HepG2 (cell line): ENCODE measurements around the gene SCFD1. TPM values are rescaled to one million over a fixed set of nuclear protein-coding genes. Genes with fewer than 3 reads are reported as not detected.

Experiments
- AHR ChIP-seq: IDR thresholded peaks from 2 replicates; pipeline ENCODE4 v1.6.1; 2018; ENCODE audit warnings: missing genetic modification reagents, missing compliant biosample characterization
- BCLAF1 ChIP-seq: fragments of 450-650 bp; IDR thresholded peaks from 2 replicates; pipeline ENCODE4 v1.6.1; 2017; ENCODE audit warnings: mild to moderate bottlenecking
- BRD4 ChIP-seq: sonication (generic); formaldehyde crosslinking; IDR thresholded peaks from 2 replicates; pipeline ENCODE4 v1.4.0; 2020; ENCODE audit warnings: missing genetic modification reagents
- CCAR2 ChIP-seq: fragments of 200-400 bp; formaldehyde crosslinking; optimal IDR thresholded peaks from 2 replicates; pipeline ENCODE3; 2018; ENCODE audit warnings: low read depth, mild to moderate bottlenecking, low read length, moderate library complexity
- GATA4 ChIP-seq: sonication (generic); IDR thresholded peaks from 2 replicates; pipeline ENCODE4 v1.6.1; 2016; ENCODE audit warnings: antibody characterized with exemption, low read depth, borderline replicate concordance
- JDP2 ChIP-seq: sonication (generic); formaldehyde crosslinking; IDR thresholded peaks from 2 replicates; pipeline ENCODE4 v1.8.1; 2022; ENCODE audit warnings: missing genetic modification reagents, borderline replicate concordance
- KDM3A ChIP-seq: IDR thresholded peaks from 2 replicates; pipeline ENCODE4 v1.6.1; 2018; ENCODE audit warnings: low read depth, missing compliant biosample characterization
- KDM4B ChIP-seq: sonication (generic); formaldehyde crosslinking; IDR thresholded peaks from 2 replicates; pipeline ENCODE4 v1.4.0; 2020; ENCODE audit warnings: missing genetic modification reagents
- MAFF ChIP-seq: IDR thresholded peaks from 2 replicates; pipeline ENCODE4 v1.6.1; 2011; ENCODE audit warnings: low read depth, low read length, improper control_type of control experiment
- MTERF4 ChIP-seq: sonication (generic); formaldehyde crosslinking; IDR thresholded peaks from 2 replicates; pipeline ENCODE4 v1.8.0; 2023; ENCODE audit warnings: mild to moderate bottlenecking, missing genetic modification reagents
- MZF1 ChIP-seq: sonication (generic); formaldehyde crosslinking; IDR thresholded peaks from 2 replicates; pipeline ENCODE4 v1.8.1; 2023; ENCODE audit warnings: mild to moderate bottlenecking, missing genetic modification reagents, borderline replicate concordance
- NONO ChIP-seq, 2 experiments: fragments of 450-650 bp in 1 of 2; sonication (generic) in 1 of 2; formaldehyde crosslinking in 1 of 2; IDR thresholded peaks in 1 of 2; conservative IDR thresholded peaks in 1 of 2; 2 replicates each; pipeline versions ENCODE4 v1.6.1 to v1.8.0; 2017 to 2022; ENCODE audit warnings: mild to moderate bottlenecking in 1 of 2, missing genetic modification reagents in 1 of 2, moderate library complexity in 1 of 2
- SMAD1 ChIP-seq: sonication (generic); formaldehyde crosslinking; IDR thresholded peaks from 2 replicates; pipeline ENCODE4 v1.4.0; 2020; ENCODE audit warnings: missing genetic modification reagents, low read depth, mild to moderate bottlenecking, borderline replicate concordance
- TBP ChIP-seq: sonication (generic); formaldehyde crosslinking; IDR thresholded peaks from 2 replicates; pipeline ENCODE4 v1.5.0; 2020; ENCODE audit warnings: missing genetic modification reagents
- ZNF17 ChIP-seq: sonication (generic); formaldehyde crosslinking; IDR thresholded peaks from 2 replicates; pipeline ENCODE4 v1.5.0; 2020; ENCODE audit warnings: mild to moderate bottlenecking, missing genetic modification reagents
- ZNF567 ChIP-seq: sonication (generic); formaldehyde crosslinking; IDR thresholded peaks from 2 replicates; pipeline ENCODE4 v1.8.1; 2023; ENCODE audit warnings: mild to moderate bottlenecking, missing genetic modification reagents, borderline replicate concordance
- ZNF572 ChIP-seq: sonication (generic); formaldehyde crosslinking; IDR thresholded peaks from 2 replicates; pipeline ENCODE4 v1.5.1; 2020; ENCODE audit warnings: mild to moderate bottlenecking, missing genetic modification reagents
- ZNF687 ChIP-seq: sonication (generic); formaldehyde crosslinking; IDR thresholded peaks from 2 replicates; pipeline ENCODE4 v1.5.1; 2020; ENCODE audit warnings: mild to moderate bottlenecking, missing genetic modification reagents, moderate library complexity
- ZNF772 ChIP-seq: sonication (generic); formaldehyde crosslinking; IDR thresholded peaks from 2 replicates; pipeline ENCODE4 v1.5.0; 2020; ENCODE audit warnings: mild to moderate bottlenecking, missing genetic modification reagents
- ZNF773 ChIP-seq: sonication (generic); formaldehyde crosslinking; IDR thresholded peaks from 2 replicates; pipeline ENCODE4 v1.4.0; 2020; ENCODE audit warnings: missing genetic modification reagents, borderline replicate concordance
- ZNF816 ChIP-seq: sonication (generic); formaldehyde crosslinking; IDR thresholded peaks from 2 replicates; pipeline ENCODE4 v1.8.0; 2022; ENCODE audit warnings: missing genetic modification reagents, mild to moderate bottlenecking, borderline replicate concordance
- ZSCAN22 ChIP-seq: sonication (generic); formaldehyde crosslinking; IDR thresholded peaks from 2 replicates; pipeline ENCODE4 v1.4.0; 2020; ENCODE audit warnings: mild to moderate bottlenecking, missing genetic modification reagents
- polyA plus RNA-seq, 8 experiments: library from polyadenylated mRNA; depleted of rRNA in 3 of 8; stranded (reverse) in 7 of 8; unstranded in 1 of 8; fragments of >200 nt; fragmentation: Illumina TruSeq in 4 of 8; extraction: Trizol in 4 of 8; gene quantifications; 2 replicates each; pipeline versions ENCODE4 v1.2.1 to v1.2.3, GENCODE V29; 2011 to 2016; ENCODE audit warnings: low read depth in 4 of 8, missing spikeins in 1 of 8, mixed read lengths in 1 of 8; ENCODE audit not compliant: insufficient read depth in 1 of 8
- total RNA-seq, 5 experiments: library from RNA; depleted of rRNA; stranded (reverse); fragments of >200 nt; fragmentation: Illumina TruSeq; extraction: Trizol; gene quantifications; 2 replicates each; pipeline ENCODE4 v1.2.3, GENCODE V29; 2016; ENCODE audit warnings: low read depth in 1 of 5

The SCFD1 gene
- total and polyA plus RNA-seq, 2 of the 13 experiments (the other 11 are each of a cell fraction or from before 2014, with no cell fraction given) = 235 to 256 TPM

GRCh38 chr14:30621940-30622830, at the start of gene SCFD1 (continued):
- no peak for TF ChIP-seq NONO (IDR thresholded peaks at IDR 0.05)
- peak; percentile 100 for TF ChIP-seq NONO (CRISPR knock-in tag; conservative IDR thresholded peaks at IDR 0.05)
- TF ChIP-seq KDM4B (CRISPR knock-in tag) = peak; percentile 99
- peak; percentile 96; the same call in 1 of the 2 replicates for TF ChIP-seq TBP (CRISPR knock-in tag)
- TF ChIP-seq CCAR2 = no peak
- TF ChIP-seq JDP2 (CRISPR knock-in tag) = no peak; the same call in 1 of the 2 replicates
- TF ChIP-seq GATA4 = peak; percentile 93; the same call in 1 of the 2 replicates
- TF ChIP-seq ZNF572 (CRISPR knock-in tag) = peak; percentile 98
- no peak for TF ChIP-seq MZF1 (CRISPR knock-in tag)
- 0 out of 2 replicates have a peak, but pooled peaks have one; percentile 32 for TF ChIP-seq ZNF567 (CRISPR knock-in tag)
- TF ChIP-seq ZNF17 = no peak
- TF ChIP-seq BCLAF1 = no peak
- peak; percentile 100 for TF ChIP-seq AHR
- peak; percentile 100 for TF ChIP-seq ZNF772 (CRISPR knock-in tag)
- no peak for TF ChIP-seq MAFF
- peak; percentile 98; the same call in 1 of the 2 replicates for TF ChIP-seq SMAD1
- TF ChIP-seq BRD4 (CRISPR knock-in tag) = peak; percentile 100
- peak; percentile 98 for TF ChIP-seq ZNF816
- TF ChIP-seq KDM3A (CRISPR knock-in tag) = peak; percentile 99
- TF ChIP-seq ZNF773 (CRISPR knock-in tag) = peak; percentile 84; the same call in 1 of the 2 replicates
- TF ChIP-seq MTERF4 (CRISPR knock-in tag) = peak; percentile 97
- TF ChIP-seq ZNF687 (CRISPR knock-in tag) = peak; percentile 99
- peak; percentile 57 for TF ChIP-seq ZSCAN22
